Measurements from ENCODE around the gene EFCAB9.

EFCAB9 gene

DNA sequence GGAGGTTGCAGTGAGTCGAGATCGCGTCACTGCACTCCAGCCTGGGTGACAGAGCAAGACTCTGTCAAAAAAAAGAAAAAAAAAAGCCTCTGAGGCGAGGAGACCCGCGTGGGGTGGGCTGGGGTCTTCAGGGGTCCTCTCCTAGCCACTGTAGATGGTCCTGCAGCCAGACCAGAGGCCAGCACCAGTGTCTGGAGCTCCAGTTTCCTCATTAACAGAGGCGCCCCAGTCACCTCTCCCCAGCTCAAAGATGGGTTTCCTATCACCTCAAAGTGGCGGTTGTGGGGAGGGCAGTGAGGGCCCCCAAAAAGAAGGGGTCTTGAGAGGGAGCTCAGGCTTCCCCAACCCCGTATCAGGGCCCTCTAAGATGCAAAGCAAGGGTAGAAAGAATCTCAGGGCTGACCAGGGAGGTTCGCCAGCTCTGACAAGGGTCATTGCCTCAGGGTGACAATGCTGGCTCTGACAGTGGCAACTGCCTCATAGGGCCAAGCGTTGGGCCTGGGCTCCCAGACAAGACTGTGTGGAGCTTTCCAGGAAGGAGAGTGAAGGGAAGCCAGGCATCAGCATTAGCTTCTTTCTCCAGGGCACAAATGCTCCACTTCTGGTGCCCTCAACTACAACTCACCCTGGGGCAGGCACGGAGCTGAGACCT, 20.9 kb upstream of the EFCAB9 start:
- no peak for DNase-seq (ENCODE audit: low read depth)
- no peak overlapping the region for H3K4me3 ChIP-seq (replicated peaks; ENCODE audit: low read depth, low read length)
- TF ChIP-seq CTCF (IDR thresholded peaks at IDR 0.05; ENCODE audit: low read length, missing control alignments), result no peak

GRCh38 chr5:172173564-172174153, 20.3 kb upstream of the EFCAB9 start:
- TF ChIP-seq CTCF (IDR thresholded peaks at IDR 0.05; ENCODE audit: low read length, missing control alignments), result no peak
- no peak overlapping the region for H3K4me3 ChIP-seq (replicated peaks; ENCODE audit: low read depth, low read length)
- peak; percentile 46 for DNase-seq (ENCODE audit: low read depth)

DNA sequence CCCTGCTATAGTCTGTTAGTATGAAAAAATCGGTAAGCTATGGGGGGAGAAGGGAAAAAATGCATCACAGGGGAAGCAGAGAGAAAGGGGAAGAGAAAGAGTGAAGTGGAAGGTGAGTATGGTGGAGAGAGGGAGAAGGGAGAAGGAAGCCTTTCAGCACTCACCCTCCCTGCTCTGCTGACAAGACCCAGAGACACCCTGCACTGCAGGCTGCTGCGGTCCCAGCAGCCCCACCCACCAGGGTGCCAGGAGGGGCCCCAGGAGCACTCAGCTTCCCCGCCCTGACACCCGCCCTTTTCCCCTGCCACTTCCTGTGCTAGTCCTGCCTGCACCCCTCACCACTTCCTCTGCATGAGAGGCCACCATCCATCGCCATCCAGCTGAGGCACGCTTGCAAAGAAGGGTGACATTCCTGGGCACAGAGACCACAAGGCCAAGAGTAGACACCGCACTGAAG, 18.7 kb upstream of the EFCAB9 start:
- DNase-seq (ENCODE audit: low read depth), result no peak
- H3K4me3 ChIP-seq (replicated peaks; ENCODE audit: low read depth, low read length), result no peak overlapping the region
- no peak for TF ChIP-seq CTCF (IDR thresholded peaks at IDR 0.05; ENCODE audit: low read length, missing control alignments)

DNA sequence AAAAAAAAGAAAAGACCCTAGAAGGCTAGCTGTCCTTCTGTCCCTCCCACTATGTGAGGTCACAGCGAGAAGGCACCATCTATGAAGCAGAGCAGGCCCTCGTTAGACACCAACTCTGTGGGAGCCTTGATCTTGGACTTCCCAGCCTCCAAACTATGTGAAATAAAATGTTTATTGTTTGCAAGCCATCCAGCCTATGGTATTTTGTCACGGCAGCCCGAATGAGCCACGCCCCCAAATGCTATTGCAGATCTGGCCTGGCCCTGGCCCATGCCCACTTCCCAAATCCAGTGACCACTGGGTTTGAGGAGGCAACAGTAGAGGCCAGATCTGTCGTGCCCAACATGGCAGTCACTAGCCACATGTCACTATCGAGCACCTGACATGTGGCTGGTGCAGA, 16.8 kb upstream of the EFCAB9 start:
- no peak for DNase-seq (ENCODE audit: low read depth)
- H3K4me3 ChIP-seq (replicated peaks; ENCODE audit: low read depth, low read length), result no peak overlapping the region
- no peak for TF ChIP-seq CTCF (IDR thresholded peaks at IDR 0.05; ENCODE audit: low read length, missing control alignments)

GRCh38 chr5:172178301-172178987, 15.5 kb upstream of the EFCAB9 start:
- DNase-seq (ENCODE audit: low read depth), result no peak
- TF ChIP-seq CTCF (IDR thresholded peaks at IDR 0.05; ENCODE audit: low read length, missing control alignments), result no peak
- no peak overlapping the region for H3K4me3 ChIP-seq (replicated peaks; ENCODE audit: low read depth, low read length)

DNA sequence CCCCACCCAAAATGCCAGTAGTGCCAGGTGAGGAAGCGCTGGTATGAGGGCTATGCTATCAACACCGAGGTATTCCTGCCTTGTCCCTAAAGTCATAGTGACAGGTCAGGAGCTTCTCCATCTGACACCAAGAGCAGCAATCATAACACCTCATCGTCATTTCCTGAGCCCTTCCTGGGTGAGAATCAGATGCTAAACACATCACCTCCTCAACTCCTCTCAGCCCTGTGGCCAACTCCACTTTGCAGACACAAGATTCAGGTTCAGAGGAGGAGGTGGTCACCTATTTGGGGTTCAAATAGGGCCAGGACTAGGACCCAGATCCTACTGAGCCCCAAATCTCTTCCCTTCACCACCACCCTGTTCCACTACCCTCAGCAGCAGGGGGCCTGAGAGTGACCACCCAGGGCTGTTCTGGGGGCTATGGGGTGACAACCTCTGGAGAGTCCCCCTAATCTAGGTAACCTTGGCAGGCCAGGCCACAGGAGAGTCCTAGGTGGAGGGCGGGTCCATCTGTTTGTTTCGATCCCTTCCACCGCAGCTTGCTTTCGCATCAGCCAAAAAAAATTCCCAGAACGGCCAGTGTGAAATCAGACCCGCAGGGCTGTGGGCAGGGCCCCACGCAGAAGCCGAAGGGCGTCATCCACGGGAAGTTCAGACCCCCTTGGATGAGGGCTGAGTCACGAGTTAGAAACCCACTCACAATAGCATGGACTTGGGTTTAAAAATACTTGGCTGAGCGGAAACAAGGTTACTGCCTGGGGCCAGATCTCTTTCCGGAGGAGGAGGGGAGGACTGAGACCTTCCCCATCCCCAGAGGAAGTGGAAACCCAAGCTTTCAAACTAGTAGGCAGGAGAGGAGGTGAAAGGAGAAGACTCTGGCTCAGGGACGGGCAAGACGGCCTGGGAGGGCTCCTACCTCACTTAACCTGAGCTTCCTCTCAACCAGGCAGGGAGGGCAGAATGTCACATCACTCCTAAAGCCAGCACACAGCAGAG, 14.7 kb upstream of the EFCAB9 start:
- DNase-seq (ENCODE audit: low read depth), result peak; percentile 74
- H3K4me3 ChIP-seq (replicated peaks; ENCODE audit: low read depth, low read length), result peak overlapping the region; percentile 5
- TF ChIP-seq CTCF (IDR thresholded peaks at IDR 0.05; ENCODE audit: low read length, missing control alignments), result no peak

Measured in fibroblast of pulmonary artery (primary cell).